ENCODE data around the gene RHBDF1. TPM values are rescaled to one million over a fixed set of nuclear protein-coding genes. Genes with fewer than 3 reads are reported as not detected.

RHBDF1 gene
- total and polyA plus RNA-seq, 10 donors, result 6.5 to 23.0 (median 10.6) TPM

DNA sequence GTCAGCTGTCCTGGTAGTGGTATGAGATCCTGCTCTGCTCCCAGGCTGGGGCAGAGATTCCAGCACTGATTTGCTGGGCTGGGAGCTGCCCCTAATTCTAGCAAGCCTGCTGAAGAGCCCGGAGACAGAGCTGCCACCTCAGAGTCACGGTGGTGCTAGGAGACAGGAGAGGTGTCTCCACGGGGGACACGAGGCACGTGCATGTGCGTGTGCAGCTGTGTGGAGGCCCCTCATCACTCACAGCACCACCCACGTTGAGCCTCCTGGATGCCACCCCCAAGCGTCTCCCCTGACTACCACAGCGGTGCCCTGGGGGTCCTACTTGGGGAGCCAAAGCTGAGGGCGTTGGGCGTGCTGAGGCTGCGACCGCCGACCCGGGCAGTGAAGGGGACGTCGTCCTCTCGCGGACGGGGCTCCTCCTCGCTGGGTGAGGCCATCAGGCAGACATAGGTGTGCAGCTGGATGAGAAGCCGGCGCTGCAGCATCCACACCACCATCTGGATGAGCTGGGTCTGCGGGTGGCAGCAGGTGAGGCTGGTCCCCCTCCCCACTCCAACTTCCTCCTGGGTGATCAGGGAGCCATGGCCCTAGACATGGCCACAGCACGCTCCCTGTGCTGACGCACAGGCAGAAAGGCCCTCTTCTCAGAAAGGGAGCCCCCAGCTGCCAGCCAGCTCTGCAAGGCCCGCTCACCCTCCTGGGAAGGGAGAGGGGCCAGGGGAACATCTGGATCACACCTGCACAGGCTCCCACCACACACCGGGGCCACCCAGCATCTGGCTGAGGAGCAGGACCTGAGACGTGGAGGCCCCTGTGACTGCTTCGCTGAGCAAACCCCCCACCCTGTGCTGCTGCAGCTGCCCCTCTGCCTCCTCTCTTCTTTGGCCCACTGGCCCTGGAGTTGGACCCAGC, 17.2 kb upstream of the RHBDF1 start:
- H3K4me1 ChIP-seq, result peaks cover 10 to 25% (median 18%) of the 10 kb centered on the region in 6 donors
- DNase-seq, result no peak
- TF ChIP-seq, protein P1, sequence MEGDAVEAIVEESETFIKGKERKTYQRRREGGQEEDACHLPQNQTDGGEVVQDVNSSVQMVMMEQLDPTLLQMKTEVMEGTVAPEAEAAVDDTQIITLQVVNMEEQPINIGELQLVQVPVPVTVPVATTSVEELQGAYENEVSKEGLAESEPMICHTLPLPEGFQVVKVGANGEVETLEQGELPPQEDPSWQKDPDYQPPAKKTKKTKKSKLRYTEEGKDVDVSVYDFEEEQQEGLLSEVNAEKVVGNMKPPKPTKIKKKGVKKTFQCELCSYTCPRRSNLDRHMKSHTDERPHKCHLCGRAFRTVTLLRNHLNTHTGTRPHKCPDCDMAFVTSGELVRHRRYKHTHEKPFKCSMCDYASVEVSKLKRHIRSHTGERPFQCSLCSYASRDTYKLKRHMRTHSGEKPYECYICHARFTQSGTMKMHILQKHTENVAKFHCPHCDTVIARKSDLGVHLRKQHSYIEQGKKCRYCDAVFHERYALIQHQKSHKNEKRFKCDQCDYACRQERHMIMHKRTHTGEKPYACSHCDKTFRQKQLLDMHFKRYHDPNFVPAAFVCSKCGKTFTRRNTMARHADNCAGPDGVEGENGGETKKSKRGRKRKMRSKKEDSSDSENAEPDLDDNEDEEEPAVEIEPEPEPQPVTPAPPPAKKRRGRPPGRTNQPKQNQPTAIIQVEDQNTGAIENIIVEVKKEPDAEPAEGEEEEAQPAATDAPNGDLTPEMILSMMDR (IDR thresholded peaks at IDR 0.05 in 8 of 11, conservative IDR thresholded peaks at IDR 0.05 in 3 of 11), result no peak
- TF ChIP-seq POLR2A (IDR thresholded peaks at IDR 0.05) (no peak), POLR2AphosphoS5 (IDR thresholded peaks at IDR 0.05) (peak in 1 of 3 donors; percentile 49)
- intact Hi-C loops (cut with DNase I; ENCODE audit: low total_unique reads), result no loop called here
- H3K27me3 ChIP-seq (replicated peaks in 1 of 7), result no peaks in the 10 kb centered on the region
- peaks cover 0 to 98% (median 47%) of the 10 kb centered on the region in 6 donors for H3K36me3 ChIP-seq
- no peaks in the 10 kb centered on the region for H3K9me3 ChIP-seq
- 92 to 96% (median 93%) methylated on average over 22 to 30 of the region's 30 CpGs for WGBS, 5 donors
- no peak overlapping the region for H3K4me3 ChIP-seq
- H3K27ac ChIP-seq, result no peak overlapping the region

DNA sequence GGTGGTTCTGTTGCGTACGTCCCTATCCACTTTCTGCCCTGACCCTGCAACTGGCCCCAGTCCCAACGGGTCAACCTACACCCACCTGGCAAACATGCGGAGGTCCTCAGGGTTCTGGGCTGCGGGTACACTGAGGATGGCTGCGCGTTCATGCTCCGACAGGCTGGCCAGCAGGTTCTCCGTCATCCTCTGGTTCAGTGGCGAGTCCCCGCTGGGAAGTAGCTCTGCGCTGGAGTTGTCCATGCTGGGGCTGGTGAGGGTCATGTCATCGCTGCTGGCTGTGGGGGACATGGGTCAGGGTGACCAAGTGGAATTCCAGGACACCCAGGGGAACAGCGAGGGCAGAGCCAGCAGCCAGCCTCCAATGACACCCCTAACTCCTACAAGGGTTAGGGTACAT, 16.2 kb upstream of the RHBDF1 start:
- DNase-seq, result no peak
- TF ChIP-seq POLR2A (IDR thresholded peaks at IDR 0.05) (no peak), POLR2AphosphoS5 (IDR thresholded peaks at IDR 0.05) (peak in 1 of 3 donors; percentile 23)
- H3K27me3 ChIP-seq (replicated peaks in 1 of 7), result no peaks in the 10 kb centered on the region
- 92 to 96% (median 96%) methylated on average over 9 to 14 of the region's 14 CpGs for WGBS, 5 donors
- H3K36me3 ChIP-seq, result peaks cover 0 to 98% (median 47%) of the 10 kb centered on the region in 6 donors
- H3K27ac ChIP-seq, result no peak overlapping the region
- intact Hi-C loops (cut with DNase I; ENCODE audit: low total_unique reads), result no loop called here
- peaks cover 21 to 35% (median 28%) of the 10 kb centered on the region in 6 donors for H3K4me1 ChIP-seq
- H3K9me3 ChIP-seq, result no peaks in the 10 kb centered on the region
- no peak overlapping the region for H3K4me3 ChIP-seq

DNA sequence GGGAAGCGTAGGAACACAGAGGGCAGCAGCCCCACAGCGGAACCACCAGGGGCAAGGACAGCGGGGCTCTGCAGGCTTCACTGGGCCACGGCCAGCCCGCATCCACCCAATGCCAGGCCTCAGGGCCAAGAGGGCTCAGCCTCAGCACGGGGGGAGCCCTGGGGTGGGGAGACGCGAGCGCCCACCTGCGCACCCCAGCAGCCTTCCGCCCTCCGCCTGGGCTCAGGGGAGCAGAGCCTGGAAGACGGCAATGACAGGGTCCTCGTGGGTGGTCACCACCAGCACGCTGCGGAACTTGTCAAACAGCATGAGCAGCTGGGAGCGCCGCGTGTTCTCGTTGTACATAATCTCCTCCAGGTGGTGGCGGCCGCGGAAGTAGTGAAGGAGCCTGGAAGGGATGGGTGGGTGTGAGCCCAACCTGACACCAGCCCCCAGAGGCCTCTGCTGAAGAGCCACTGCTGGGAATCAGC, 14.1 kb upstream of the RHBDF1 start:
- intact Hi-C loops (cut with DNase I; ENCODE audit: low total_unique reads), result no loop called here
- Histone ChIP-seq H3K27ac (peak overlapping the region in 4 of 8 donors; percentile 74 to 86 (median 81)), H3K4me3 (no peak overlapping the region), H3K4me1 (peaks cover 25 to 50% (median 36%) of the 10 kb centered on the region in 6 donors), H3K9me3 (no peaks in the 10 kb centered on the region), H3K36me3 (peaks cover 0 to 94% (median 47%) of the 10 kb centered on the region in 6 donors), H3K27me3 (replicated peaks in 1 of 7) (no peaks in the 10 kb centered on the region)
- 87 to 94% (median 91%) methylated on average over 12 to 23 of the region's 23 CpGs for WGBS, 5 donors
- peak in 2 of 3 donors; percentile 32 to 69 for TF ChIP-seq POLR2AphosphoS5 (IDR thresholded peaks at IDR 0.05)
- TF ChIP-seq, protein P1 (IDR thresholded peaks at IDR 0.05 in 8 of 11, conservative IDR thresholded peaks at IDR 0.05 in 3 of 11), result no peak
- no peak for DNase-seq

DNA sequence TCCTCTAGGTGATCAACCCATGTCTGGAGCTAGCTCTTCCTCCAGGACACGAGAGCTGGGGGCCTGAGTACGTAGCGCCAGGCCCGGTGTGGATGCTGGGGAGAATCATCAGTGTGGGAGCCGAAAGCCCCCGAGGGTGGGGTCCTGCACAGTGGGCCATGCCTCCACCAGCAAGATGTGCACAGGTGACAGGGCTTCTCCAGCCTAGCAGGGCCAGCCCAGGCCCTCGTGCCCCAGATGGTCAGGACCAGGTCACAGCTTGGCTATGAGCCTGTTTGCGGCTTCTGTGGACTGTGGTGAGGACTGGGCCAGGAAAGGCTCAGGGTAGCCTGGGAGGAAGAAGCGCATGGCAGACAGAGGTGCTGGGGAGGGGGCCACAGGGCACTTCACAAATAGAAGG, 13.4 kb upstream of the RHBDF1 start:
- H3K4me3 ChIP-seq, result no peak overlapping the region
- WGBS, 5 donors, result 65 to 84% (median 73%) methylated on average over 9 of the region's 9 CpGs
- H3K4me1 ChIP-seq, result peaks cover 25 to 54% (median 37%) of the 10 kb centered on the region in 6 donors
- TF ChIP-seq POLR2A (IDR thresholded peaks at IDR 0.05) (no peak), POLR2AphosphoS5 (IDR thresholded peaks at IDR 0.05) (no peak)
- TF ChIP-seq, protein P1 (IDR thresholded peaks at IDR 0.05 in 8 of 11, conservative IDR thresholded peaks at IDR 0.05 in 3 of 11), result no peak
- H3K36me3 ChIP-seq, result peaks cover 0 to 94% (median 47%) of the 10 kb centered on the region in 6 donors
- intact Hi-C loops (cut with DNase I; ENCODE audit: low total_unique reads), result no loop called here
- DNase-seq, result no peak
- peak overlapping the region in 7 of 8 donors; percentile 66 to 86 (median 81) for H3K27ac ChIP-seq
- no peaks in the 10 kb centered on the region for H3K9me3 ChIP-seq
- H3K27me3 ChIP-seq (replicated peaks in 1 of 7), result no peaks in the 10 kb centered on the region
